Tibial nerve (tissue), 4 donors: ENCODE data around the gene PSMC4. TPM values are rescaled to one million over a fixed set of nuclear protein-coding genes. Genes with fewer than 3 reads are reported as not detected.
"Not testable (repeated sequence)": the region's sequence is repeated elsewhere in the genome, so short reads cannot be mapped to it uniquely, and the experiment has no call there.

Source experiments
- DNase-seq, 2 donors: peaks; one replicate each; pipeline ENCODE4 v3.0.0-alpha.2; 2019; ENCODE audit warnings: low spot score in 2 of 2
- H3K27ac ChIP-seq, 4 donors: fragments of 200-600 bp; sonication (generic) in 3 of 4; one replicate each; pipeline ENCODE4 v1.5.1; 2017 to 2019; ENCODE audit warnings: mild to moderate bottlenecking in 1 of 4
- H3K27me3 ChIP-seq, 2 donors: fragments of 200-600 bp; sonication (generic) in 1 of 2; one replicate each; pipeline versions ENCODE4 v1.5.1 to v1.6.0; 2017 to 2019
- H3K36me3 ChIP-seq, 3 donors: fragments of 200-600 bp; sonication (generic); one replicate each; pipeline ENCODE4 v1.5.1; 2018 to 2019
- H3K4me1 ChIP-seq, 4 donors: fragments of 200-600 bp; sonication (generic) in 3 of 4; one replicate each; pipeline ENCODE4 v1.5.1; 2017 to 2019
- H3K4me3 ChIP-seq, 4 donors: fragments of 200-600 bp; sonication (generic) in 3 of 4; one replicate each; pipeline ENCODE4 v1.5.1; 2017 to 2019; ENCODE audit warnings: mild to moderate bottlenecking in 1 of 4, moderate library complexity in 1 of 4
- H3K9me3 ChIP-seq, 4 donors: fragments of 200-600 bp; sonication (generic) in 3 of 4; one replicate each; pipeline ENCODE4 v1.5.1; 2017 to 2019
- CTCF ChIP-seq, 5 experiments: fragments of 200-600 bp in 3 of 5; fragments of 450-650 bp in 2 of 5; sonication (generic) in 3 of 5; IDR thresholded peaks; one replicate each; pipeline ENCODE4 v1.5.1; 2016 to 2019; ENCODE audit warnings: antibody characterized with exemption in 5 of 5, mild to moderate bottlenecking in 3 of 5, moderate library complexity in 2 of 5
- EP300 ChIP-seq, 2 donors: sonication (generic); formaldehyde crosslinking; IDR thresholded peaks; one replicate each; pipeline ENCODE4 v1.6.1; 2017; ENCODE audit warnings: antibody characterized with exemption in 2 of 2, mild to moderate bottlenecking in 1 of 2
- POLR2A ChIP-seq, 2 donors: fragments of 450-650 bp; IDR thresholded peaks; one replicate each; pipeline ENCODE4 v1.6.1; 2017; ENCODE audit warnings: antibody characterized with exemption in 2 of 2, mild to moderate bottlenecking in 2 of 2, moderate library complexity in 2 of 2
- WGBS, 2 donors: methylation state at CpG; one replicate each; pipeline ENCODE4 v1.1.5; 2018; 5-methylcytosine and 5-hydroxymethylcytosine counted together
- total RNA-seq, 4 donors: library from RNA; depleted of rRNA; stranded (reverse); fragments of >200 nt; gene quantifications; one replicate each; pipeline ENCODE4 v1.1.0, GENCODE V29; 2016

PSMC4 gene
- total RNA-seq, 4 donors from 2014 or later = 49.4 to 91.8 (median 69.5) TPM

DNA sequence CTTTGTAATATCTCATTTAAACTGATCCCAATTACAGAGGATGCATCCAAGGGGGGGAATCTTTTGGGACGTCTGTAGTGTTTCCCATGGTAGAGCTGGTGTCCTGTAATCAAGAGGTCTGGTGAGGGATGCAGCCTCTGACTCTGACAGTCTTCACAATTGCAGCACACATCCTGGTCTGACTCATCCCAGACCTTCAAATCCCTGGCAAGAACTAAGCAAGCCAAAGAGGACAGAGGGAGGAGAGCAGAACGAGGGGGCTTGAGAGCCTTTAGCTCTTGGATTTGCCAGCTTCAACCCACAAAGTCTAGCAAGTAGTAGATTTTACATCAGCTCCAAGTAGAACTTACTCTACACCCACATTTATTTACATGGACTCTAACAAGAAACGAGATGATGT, 19.3 kb upstream of the PSMC4 start:
- H3K4me1 ChIP-seq = peaks cover 0 to 8% (median 0%) of the 10 kb centered on the region in 4 donors
- no peak for DNase-seq
- H3K4me3 ChIP-seq = no peak overlapping the region
- no peak for TF ChIP-seq EP300 (IDR thresholded peaks at IDR 0.05)
- TF ChIP-seq POLR2A (IDR thresholded peaks at IDR 0.05) = no peak
- no peak for TF ChIP-seq CTCF (IDR thresholded peaks at IDR 0.05)
- H3K27ac ChIP-seq = no peak overlapping the region
- H3K36me3 ChIP-seq = no peaks in the 10 kb centered on the region
- no peaks in the 10 kb centered on the region for H3K27me3 ChIP-seq
- WGBS, 2 donors = 34 to 47% methylated on average over 3 of the region's 3 CpGs
- H3K9me3 ChIP-seq = no peaks in the 10 kb centered on the region

GRCh38 chr19:39953915-39954314, 17.1 kb upstream of the PSMC4 start:
- H3K36me3 ChIP-seq = no peaks in the 10 kb centered on the region
- 84 to 93% methylated on average over 7 of the region's 7 CpGs for WGBS, 2 donors
- H3K9me3 ChIP-seq = no peaks in the 10 kb centered on the region
- DNase-seq = no peak
- TF ChIP-seq CTCF (IDR thresholded peaks at IDR 0.05) (no peak), POLR2A (IDR thresholded peaks at IDR 0.05) (no peak), EP300 (IDR thresholded peaks at IDR 0.05) (no peak)
- peaks cover 0 to 8% (median 0%) of the 10 kb centered on the region in 4 donors for H3K4me1 ChIP-seq
- H3K27ac ChIP-seq = no peak overlapping the region
- no peak overlapping the region for H3K4me3 ChIP-seq
- H3K27me3 ChIP-seq = no peaks in the 10 kb centered on the region

DNA sequence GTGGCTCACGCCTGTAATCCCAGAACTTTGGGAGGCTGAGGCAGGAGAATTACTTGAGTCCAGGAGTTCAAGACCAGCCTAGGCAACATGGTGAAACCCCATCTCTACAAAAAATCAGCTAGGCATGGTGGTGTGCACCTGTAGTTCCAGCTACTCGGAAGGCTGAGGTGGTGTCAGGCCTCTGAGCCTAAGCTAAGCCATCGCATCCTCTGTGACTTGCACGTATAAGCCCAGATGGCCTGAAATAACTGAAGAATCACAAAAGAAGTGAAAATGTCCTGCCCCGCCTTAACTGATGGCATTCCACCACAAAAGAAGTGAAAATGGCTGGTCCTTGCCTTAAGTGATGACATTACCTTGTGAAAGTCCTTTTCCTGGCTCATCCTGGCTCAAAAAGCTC, 13.1 kb upstream of the PSMC4 start:
- H3K4me3 ChIP-seq, DNase-seq, H3K36me3 ChIP-seq, H3K27ac ChIP-seq, H3K9me3 ChIP-seq, H3K27me3 ChIP-seq, H3K4me1 ChIP-seq: not testable (repeated sequence)
- 89 to 91% methylated on average over 5 of the region's 5 CpGs for WGBS, 2 donors

DNA sequence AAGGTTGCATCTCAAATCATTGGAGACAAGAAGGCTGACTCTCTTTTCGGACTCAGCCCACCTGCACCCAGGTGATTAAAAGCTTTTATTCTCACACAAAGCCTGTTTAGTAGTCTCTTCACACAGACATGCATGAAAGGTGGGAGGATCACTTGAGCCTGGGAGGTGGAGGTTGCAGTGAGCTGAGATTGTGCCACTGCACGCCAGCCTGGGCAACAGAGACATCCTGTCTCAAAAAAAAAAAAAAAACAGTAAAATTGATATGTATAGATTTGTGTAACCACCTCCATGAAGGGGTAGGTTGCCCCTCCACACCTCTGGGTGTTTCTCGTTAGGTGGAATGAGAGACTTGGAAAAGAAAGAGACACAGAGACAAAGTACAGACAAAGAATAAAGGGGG, 12.0 kb upstream of the PSMC4 start:
- not testable (repeated sequence) for H3K36me3 ChIP-seq, H3K4me3 ChIP-seq, H3K27me3 ChIP-seq, H3K4me1 ChIP-seq, H3K9me3 ChIP-seq, H3K27ac ChIP-seq, DNase-seq
- WGBS, 2 donors = 86 to 87% methylated on average over 3 of the region's 3 CpGs

DNA sequence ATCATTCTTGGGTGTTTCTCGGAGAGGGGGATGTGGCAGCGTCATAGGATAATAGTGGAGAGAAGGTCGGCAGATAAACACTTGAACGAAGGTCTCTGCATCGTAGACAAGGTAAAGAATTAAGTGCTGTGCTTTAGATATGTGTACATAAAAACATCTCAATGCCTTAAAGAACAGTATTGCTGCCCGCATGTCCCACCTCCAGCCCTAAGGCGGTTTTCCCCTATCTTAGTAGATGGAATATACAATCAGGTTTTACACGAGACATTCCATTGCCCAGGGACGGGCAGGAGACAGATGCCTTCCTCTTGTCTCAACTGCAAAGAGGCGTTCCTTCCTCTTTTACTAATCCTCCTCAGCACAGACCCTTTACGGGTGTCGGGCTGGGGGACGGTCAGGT, 11.6 kb upstream of the PSMC4 start:
- H3K9me3 ChIP-seq, H3K4me1 ChIP-seq, H3K4me3 ChIP-seq, H3K27me3 ChIP-seq, DNase-seq, H3K36me3 ChIP-seq, H3K27ac ChIP-seq: not testable (repeated sequence)
- 56 to 59% methylated on average over 13 of the region's 13 CpGs for WGBS, 2 donors

DNA sequence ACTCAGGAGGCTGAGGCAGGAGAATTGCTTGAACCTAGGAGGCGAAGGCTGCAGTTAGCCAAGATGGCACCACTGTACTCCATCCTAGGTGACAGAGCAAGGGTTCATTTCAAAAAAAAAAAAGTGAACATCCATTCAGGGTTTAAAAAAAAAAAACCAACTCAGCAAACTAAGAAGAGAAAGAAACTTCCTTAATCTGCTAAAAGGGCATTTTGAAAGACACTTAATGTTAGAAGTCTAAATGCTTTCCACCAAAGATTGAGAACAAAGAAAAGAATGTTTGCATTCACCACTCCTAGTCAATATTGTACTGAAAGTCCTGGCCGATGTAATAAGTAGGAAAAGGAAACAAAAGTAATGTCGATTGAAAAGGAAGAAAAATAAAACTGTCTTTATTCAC, 7.1 kb upstream of the PSMC4 start:
- no peaks in the 10 kb centered on the region for H3K36me3 ChIP-seq
- TF ChIP-seq POLR2A (IDR thresholded peaks at IDR 0.05) (no peak), EP300 (IDR thresholded peaks at IDR 0.05) (no peak)
- no peaks in the 10 kb centered on the region for H3K27me3 ChIP-seq
- H3K9me3 ChIP-seq = no peaks in the 10 kb centered on the region
- H3K27ac ChIP-seq = no peak overlapping the region
- H3K4me3 ChIP-seq = no peak overlapping the region
- WGBS, 2 donors = 51 to 58% methylated on average over 3 of the region's 3 CpGs
- H3K4me1 ChIP-seq = no peaks in the 10 kb centered on the region
- no peak for DNase-seq

DNA sequence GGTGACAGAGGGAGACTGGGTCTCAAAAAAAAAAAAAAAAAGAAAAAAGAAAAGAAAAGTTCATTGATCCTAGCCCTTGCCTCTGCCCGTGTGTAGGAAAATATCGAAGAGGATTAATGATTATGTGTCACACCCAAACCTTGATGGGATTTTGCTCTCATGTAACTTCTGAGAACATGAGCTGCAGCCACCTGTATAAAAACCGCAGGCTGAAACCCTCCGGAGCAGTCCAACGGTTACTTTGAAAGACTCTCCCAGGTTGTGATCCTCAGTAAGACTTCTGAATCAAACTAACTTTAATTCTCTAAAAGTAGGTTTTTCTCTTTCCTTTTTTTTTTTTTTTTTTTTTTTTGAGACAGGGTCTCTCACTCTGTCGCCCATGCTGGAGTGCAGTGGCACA, 4.3 kb upstream of the PSMC4 start:
- DNase-seq = no peak
- Histone ChIP-seq H3K9me3 (no peaks in the 10 kb centered on the region), H3K27ac (no peak overlapping the region), H3K4me3 (no peak overlapping the region), H3K36me3 (no peaks in the 10 kb centered on the region), H3K27me3 (no peaks in the 10 kb centered on the region), H3K4me1 (peaks cover 1 to 15% (median 7%) of the 10 kb centered on the region in 4 donors)
- 87 to 90% methylated on average over 6 of the region's 6 CpGs for WGBS, 2 donors
- TF ChIP-seq POLR2A (IDR thresholded peaks at IDR 0.05) (no peak), CTCF (IDR thresholded peaks at IDR 0.05) (no peak), EP300 (IDR thresholded peaks at IDR 0.05) (no peak)
